ENCODE results near the gene AAR2.
A peak's percentile ranks its signal among the peaks of the same experiment; 100 is the strongest.

Gene AAR2, protein sequence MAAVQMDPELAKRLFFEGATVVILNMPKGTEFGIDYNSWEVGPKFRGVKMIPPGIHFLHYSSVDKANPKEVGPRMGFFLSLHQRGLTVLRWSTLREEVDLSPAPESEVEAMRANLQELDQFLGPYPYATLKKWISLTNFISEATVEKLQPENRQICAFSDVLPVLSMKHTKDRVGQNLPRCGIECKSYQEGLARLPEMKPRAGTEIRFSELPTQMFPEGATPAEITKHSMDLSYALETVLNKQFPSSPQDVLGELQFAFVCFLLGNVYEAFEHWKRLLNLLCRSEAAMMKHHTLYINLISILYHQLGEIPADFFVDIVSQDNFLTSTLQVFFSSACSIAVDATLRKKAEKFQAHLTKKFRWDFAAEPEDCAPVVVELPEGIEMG
- total RNA-seq, result 18.5 to 35.2 (median 29.0) reads per million in 3 donors

DNA sequence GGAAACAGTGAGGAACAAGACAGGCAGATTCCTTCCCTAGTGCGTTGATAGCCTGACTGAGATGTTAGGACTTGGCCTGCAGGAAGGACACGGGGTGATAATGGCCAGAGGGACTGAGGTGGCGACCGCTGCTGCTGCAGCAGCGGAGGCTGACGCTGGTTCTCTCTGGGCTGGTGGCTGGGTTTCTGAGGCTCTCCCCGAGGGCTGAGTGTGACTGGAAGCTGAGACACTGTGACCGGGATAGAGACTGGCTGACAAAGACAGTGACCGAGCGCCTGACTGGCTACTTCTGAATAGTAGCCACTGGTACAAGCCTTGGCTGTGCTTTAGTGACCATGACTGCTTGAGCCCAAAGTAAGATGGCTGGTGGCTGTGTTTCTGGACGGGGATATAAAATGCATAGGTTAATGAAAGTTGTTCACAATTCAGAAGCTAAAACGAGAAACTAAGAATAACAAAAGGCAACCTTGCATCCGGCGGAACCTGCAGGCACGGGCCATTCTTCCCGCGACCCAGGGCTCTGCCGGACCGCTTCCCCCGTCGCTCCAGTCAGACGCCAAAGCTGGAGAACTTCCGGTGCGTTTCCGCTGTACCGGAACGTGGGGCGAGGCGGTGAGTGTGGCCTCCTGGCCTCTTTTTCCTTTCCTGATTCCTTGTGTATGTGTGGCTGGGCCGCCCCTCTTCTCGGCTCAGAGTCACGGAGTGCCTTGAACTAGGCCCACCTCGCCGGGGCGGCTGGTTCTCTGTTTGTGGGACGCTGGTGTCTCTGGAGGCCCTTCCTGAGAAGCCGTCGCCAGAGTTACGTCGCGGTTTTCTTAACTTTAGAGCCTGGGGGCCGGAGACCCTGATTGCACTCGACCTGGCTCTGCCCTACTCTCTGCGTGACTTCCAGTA is at the start of gene AAR2:
Gene AAR2, plus strand, starts transcription at position 587 of the 894 bp plus-strand sequence. CDS start 3,391 bp downstream, outside the sequence.
- DNase-seq, result peak; percentile 42 to 55 (median 50)
- no peaks in the 10 kb centered on the region for H3K9me3 ChIP-seq (ENCODE audit: control insufficient read depth, low read length)

DNA sequence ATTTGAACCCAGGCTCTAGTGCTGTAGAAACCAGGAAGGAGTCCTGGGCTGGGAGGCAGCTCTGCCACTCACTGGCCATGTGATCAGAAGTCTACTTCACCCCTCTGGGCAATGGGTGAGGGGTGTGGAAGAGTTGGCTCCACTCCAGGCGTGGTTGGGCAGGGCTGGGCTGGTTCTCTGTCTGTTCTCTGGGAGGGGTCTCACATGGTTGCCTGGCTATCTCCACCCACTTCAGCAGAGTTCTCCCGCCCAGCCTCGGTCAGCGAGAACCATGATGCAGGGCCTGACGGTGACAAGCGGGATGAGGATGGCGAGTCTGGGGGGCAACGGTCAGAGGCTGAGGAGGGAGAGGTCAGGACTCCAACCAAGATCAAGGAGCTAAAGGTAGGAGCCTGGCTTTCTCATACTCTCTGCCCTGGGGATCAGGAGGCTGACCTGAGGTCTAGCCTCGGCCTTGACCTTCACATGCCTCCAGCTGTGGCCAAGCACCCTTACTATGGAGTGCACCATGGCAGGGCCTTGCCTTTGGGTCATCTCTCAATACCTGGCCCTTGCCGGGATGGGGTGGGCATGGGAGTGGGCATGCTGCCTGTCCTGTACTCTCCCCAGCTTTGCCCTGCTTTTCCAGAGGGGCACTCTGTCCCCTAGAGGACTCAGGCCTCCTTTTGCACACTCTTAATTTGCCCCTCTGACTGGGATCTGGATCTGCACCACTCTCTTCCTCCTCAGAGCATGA is 42.1 kb upstream of the AAR2 start:
- H3K36me3 ChIP-seq (ENCODE audit: control insufficient read depth, insufficient read depth, low read length), result no peaks in the 10 kb centered on the region
- no peaks in the 10 kb centered on the region for H3K27me3 ChIP-seq (replicated peaks; ENCODE audit: control insufficient read depth, insufficient read depth, low read length, poor library complexity, severe bottlenecking)
- H3K4me1 ChIP-seq (ENCODE audit: control insufficient read depth, insufficient read depth, low read length, poor library complexity, severe bottlenecking), result no peaks in the 10 kb centered on the region
- H3K27ac ChIP-seq (ENCODE audit: insufficient read depth, low read length, poor library complexity, severe bottlenecking), result no peak overlapping the region
- no peak for DNase-seq
- H3K9me3 ChIP-seq (ENCODE audit: control insufficient read depth, low read length), result no peaks in the 10 kb centered on the region
- no peak overlapping the region for H3K4me3 ChIP-seq (ENCODE audit: insufficient read depth, low read depth, low read length, poor library complexity, severe bottlenecking)

More for the DNA sequence above, at the start of gene AAR2:
- H3K4me3 ChIP-seq (ENCODE audit: insufficient read depth, low read depth, low read length, poor library complexity, severe bottlenecking), result peak within 1 kb of the TSS; percentile 88
- peak within 1 kb of the TSS; percentile 67 for H3K27ac ChIP-seq (ENCODE audit: insufficient read depth, low read length, poor library complexity, severe bottlenecking)
- H3K36me3 ChIP-seq (ENCODE audit: control insufficient read depth, insufficient read depth, low read length), result peaks cover 15% of the 10 kb centered on the region
- H3K27me3 ChIP-seq (replicated peaks; ENCODE audit: control insufficient read depth, insufficient read depth, low read length, poor library complexity, severe bottlenecking), result no peaks in the 10 kb centered on the region
- peaks cover 6% of the 10 kb centered on the region for H3K4me1 ChIP-seq (ENCODE audit: control insufficient read depth, insufficient read depth, low read length, poor library complexity, severe bottlenecking)

DNA sequence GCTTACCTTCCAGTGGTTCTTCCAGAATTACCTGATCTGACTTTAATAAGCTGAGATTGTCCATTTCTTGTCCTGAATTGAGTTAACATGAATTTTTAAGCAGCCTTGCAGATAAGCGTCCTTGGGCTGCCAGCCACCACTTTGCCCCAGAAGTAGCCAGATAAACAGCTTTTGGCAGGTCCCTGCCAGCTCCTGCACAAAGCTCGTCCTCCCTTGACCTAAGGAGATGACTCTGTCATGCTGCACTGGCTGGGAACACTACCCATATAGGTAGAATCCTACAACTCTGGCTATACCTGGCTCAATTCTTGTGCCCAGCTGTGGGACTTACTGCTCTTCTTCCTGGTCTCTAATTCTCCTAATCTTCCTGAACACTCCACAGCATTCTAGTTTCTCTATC is 39.6 kb upstream of the AAR2 start:
- Histone ChIP-seq H3K4me3 (ENCODE audit: insufficient read depth, low read depth, low read length, poor library complexity, severe bottlenecking) (no peak overlapping the region), H3K27me3 (replicated peaks; ENCODE audit: control insufficient read depth, insufficient read depth, low read length, poor library complexity, severe bottlenecking) (no peaks in the 10 kb centered on the region), H3K4me1 (ENCODE audit: control insufficient read depth, insufficient read depth, low read length, poor library complexity, severe bottlenecking) (no peaks in the 10 kb centered on the region), H3K36me3 (ENCODE audit: control insufficient read depth, insufficient read depth, low read length) (no peaks in the 10 kb centered on the region), H3K27ac (ENCODE audit: insufficient read depth, low read length, poor library complexity, severe bottlenecking) (no peak overlapping the region), H3K9me3 (ENCODE audit: control insufficient read depth, low read length) (no peaks in the 10 kb centered on the region)
- no peak for DNase-seq

DNA sequence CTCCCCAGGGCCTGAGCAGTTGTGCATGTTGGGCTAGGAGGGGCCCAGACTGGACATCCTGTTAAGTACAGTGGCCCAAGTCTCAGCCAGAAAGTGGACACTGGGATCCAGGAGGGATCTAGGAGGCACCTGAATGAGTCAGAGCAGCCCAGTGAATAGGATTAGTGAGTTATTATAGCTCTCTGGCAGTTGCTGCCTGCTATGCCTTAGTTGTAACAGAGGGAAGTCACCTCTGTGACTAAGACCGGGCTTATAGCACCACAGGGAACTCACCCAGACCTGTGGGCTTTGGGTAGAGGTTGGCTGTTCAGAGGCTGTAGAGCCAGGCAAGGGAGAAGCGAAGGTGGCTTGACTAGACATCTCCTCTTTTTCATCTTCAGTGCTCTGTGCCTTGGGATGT is 39.0 kb upstream of the AAR2 start:
- Histone ChIP-seq H3K36me3 (ENCODE audit: control insufficient read depth, insufficient read depth, low read length) (no peaks in the 10 kb centered on the region), H3K27ac (ENCODE audit: insufficient read depth, low read length, poor library complexity, severe bottlenecking) (no peak overlapping the region), H3K9me3 (ENCODE audit: control insufficient read depth, low read length) (no peaks in the 10 kb centered on the region), H3K4me1 (ENCODE audit: control insufficient read depth, insufficient read depth, low read length, poor library complexity, severe bottlenecking) (no peaks in the 10 kb centered on the region), H3K27me3 (replicated peaks; ENCODE audit: control insufficient read depth, insufficient read depth, low read length, poor library complexity, severe bottlenecking) (no peaks in the 10 kb centered on the region), H3K4me3 (ENCODE audit: insufficient read depth, low read depth, low read length, poor library complexity, severe bottlenecking) (no peak overlapping the region)
- no peak for DNase-seq

DNA sequence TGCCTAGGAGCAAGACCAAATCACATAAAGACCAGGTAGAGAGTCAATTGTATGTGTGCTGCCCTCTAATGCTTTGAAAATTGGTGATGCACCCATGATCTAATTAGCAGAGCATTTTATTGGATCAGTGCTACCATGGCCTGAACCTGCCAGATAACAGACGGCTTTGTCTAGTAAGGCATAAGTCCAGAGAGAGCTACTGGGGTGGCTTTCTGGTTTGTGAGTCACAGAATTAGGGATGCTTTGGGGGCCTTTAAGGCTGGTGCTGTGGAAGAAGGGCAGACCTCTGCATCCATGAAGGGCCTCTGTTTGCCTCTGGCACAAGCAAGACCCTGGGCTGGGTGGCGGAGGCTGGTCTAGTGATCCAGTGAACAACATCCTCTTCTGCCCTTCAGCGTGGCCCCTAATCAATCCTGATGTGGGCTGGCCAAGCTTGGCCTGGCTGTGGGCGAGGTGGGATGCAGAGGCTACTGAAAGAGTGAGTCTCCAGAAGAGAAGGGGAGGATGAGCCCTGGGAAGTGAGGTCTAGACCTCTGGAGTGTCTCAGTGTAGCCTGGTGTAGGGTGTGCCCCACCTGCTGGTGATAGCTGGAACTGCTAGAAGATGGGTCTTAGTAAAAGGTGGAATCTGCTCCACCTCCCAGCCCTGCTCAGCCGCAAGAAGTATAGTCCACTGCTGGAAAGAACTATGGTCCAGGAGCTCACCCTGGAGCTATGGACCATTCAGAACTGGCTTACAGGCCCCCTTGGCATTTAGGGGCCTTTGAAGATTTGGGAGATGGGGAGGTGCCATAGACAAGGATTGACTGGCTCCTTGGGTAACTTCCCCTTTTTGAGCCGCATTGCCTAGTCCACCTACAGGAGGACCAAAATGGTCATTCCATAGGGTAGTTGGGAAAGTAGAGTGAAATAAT is 36.7 kb upstream of the AAR2 start:
- H3K4me3 ChIP-seq (ENCODE audit: insufficient read depth, low read depth, low read length, poor library complexity, severe bottlenecking), result no peak overlapping the region
- no peaks in the 10 kb centered on the region for H3K36me3 ChIP-seq (ENCODE audit: control insufficient read depth, insufficient read depth, low read length)
- H3K27me3 ChIP-seq (replicated peaks; ENCODE audit: control insufficient read depth, insufficient read depth, low read length, poor library complexity, severe bottlenecking), result no peaks in the 10 kb centered on the region
- no peaks in the 10 kb centered on the region for H3K9me3 ChIP-seq (ENCODE audit: control insufficient read depth, low read length)
- no peaks in the 10 kb centered on the region for H3K4me1 ChIP-seq (ENCODE audit: control insufficient read depth, insufficient read depth, low read length, poor library complexity, severe bottlenecking)
- no peak overlapping the region for H3K27ac ChIP-seq (ENCODE audit: insufficient read depth, low read length, poor library complexity, severe bottlenecking)
- peak; percentile 26 to 44 (median 29) for DNase-seq

DNA sequence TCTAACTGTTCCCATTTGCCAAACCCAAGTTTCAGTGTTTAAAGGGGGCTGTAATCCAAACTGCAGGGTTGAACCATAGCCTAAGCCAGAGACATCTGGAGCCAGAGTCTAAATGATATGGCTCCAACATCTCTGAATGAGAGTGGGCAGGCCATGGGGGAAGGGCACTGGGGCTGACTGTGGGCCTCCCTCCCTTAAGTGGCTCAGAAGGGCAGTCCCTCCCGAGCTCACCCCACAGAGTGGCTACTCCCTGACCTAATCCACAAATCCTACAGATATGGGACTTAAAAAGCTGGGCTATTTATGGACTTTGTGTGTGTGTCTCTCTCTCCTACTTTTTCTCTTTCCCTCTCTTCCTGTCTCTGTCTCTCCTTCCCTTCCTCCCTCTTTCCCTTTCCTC is 35.8 kb upstream of the AAR2 start:
- H3K27ac ChIP-seq (ENCODE audit: insufficient read depth, low read length, poor library complexity, severe bottlenecking), result no peak overlapping the region
- H3K9me3 ChIP-seq (ENCODE audit: control insufficient read depth, low read length), result no peaks in the 10 kb centered on the region
- no peaks in the 10 kb centered on the region for H3K36me3 ChIP-seq (ENCODE audit: control insufficient read depth, insufficient read depth, low read length)
- DNase-seq, result no peak
- no peaks in the 10 kb centered on the region for H3K4me1 ChIP-seq (ENCODE audit: control insufficient read depth, insufficient read depth, low read length, poor library complexity, severe bottlenecking)
- H3K4me3 ChIP-seq (ENCODE audit: insufficient read depth, low read depth, low read length, poor library complexity, severe bottlenecking), result no peak overlapping the region
- no peaks in the 10 kb centered on the region for H3K27me3 ChIP-seq (replicated peaks; ENCODE audit: control insufficient read depth, insufficient read depth, low read length, poor library complexity, severe bottlenecking)

DNA sequence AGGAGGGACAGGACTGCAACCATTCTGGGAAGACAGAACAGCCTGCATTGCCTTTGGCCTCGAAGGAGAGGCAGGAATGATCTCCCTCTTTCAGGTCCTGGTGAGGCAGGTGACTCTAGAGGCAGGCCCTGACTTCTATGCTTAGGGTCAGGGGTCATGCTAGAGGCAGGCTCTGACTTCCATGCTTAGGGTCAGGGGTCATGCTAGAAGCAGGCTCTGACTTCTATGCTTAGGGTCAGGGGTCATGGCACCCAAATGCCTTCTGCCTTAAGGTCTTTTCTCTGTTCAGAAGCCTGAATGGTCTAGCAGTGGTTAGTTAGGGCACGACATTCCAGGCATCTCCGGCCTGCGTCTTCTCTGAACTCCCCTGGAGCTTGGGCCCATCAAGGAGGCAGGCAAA is 35.1 kb upstream of the AAR2 start:
- no peaks in the 10 kb centered on the region for H3K27me3 ChIP-seq (replicated peaks; ENCODE audit: control insufficient read depth, insufficient read depth, low read length, poor library complexity, severe bottlenecking)
- H3K4me3 ChIP-seq (ENCODE audit: insufficient read depth, low read depth, low read length, poor library complexity, severe bottlenecking), result no peak overlapping the region
- no peaks in the 10 kb centered on the region for H3K36me3 ChIP-seq (ENCODE audit: control insufficient read depth, insufficient read depth, low read length)
- DNase-seq, result no peak
- no peaks in the 10 kb centered on the region for H3K4me1 ChIP-seq (ENCODE audit: control insufficient read depth, insufficient read depth, low read length, poor library complexity, severe bottlenecking)
- no peaks in the 10 kb centered on the region for H3K9me3 ChIP-seq (ENCODE audit: control insufficient read depth, low read length)
- no peak overlapping the region for H3K27ac ChIP-seq (ENCODE audit: insufficient read depth, low read length, poor library complexity, severe bottlenecking)

DNA sequence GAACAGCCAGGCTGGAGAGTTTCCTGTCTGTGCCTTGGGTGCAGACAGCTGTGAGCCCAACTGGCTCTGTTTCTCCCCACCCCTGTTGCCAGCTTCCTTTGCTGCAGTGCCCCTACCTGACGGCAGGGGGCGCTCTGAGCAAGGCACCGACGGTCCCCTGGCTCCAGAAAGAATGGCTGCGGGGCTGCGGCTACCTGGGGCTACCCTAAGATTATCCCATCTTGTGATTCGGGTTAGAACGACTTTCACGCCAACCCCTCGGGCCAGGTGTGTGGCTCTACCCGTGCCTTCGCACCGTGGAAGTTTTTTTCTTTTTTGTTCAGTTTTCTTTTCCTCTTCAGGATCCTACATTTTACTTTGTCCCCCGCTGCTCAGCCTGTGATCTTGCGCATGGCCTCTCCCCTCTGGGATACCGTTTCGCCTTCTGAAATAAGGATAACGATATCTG is 33.4 kb upstream of the AAR2 start:
- DNase-seq, result peak; percentile 50 to 62 (median 51)
- Histone ChIP-seq H3K9me3 (ENCODE audit: control insufficient read depth, low read length) (no peaks in the 10 kb centered on the region), H3K36me3 (ENCODE audit: control insufficient read depth, insufficient read depth, low read length) (no peaks in the 10 kb centered on the region), H3K27me3 (replicated peaks; ENCODE audit: control insufficient read depth, insufficient read depth, low read length, poor library complexity, severe bottlenecking) (no peaks in the 10 kb centered on the region), H3K4me1 (ENCODE audit: control insufficient read depth, insufficient read depth, low read length, poor library complexity, severe bottlenecking) (no peaks in the 10 kb centered on the region), H3K27ac (ENCODE audit: insufficient read depth, low read length, poor library complexity, severe bottlenecking) (no peak overlapping the region), H3K4me3 (ENCODE audit: insufficient read depth, low read depth, low read length, poor library complexity, severe bottlenecking) (no peak overlapping the region)

DNA sequence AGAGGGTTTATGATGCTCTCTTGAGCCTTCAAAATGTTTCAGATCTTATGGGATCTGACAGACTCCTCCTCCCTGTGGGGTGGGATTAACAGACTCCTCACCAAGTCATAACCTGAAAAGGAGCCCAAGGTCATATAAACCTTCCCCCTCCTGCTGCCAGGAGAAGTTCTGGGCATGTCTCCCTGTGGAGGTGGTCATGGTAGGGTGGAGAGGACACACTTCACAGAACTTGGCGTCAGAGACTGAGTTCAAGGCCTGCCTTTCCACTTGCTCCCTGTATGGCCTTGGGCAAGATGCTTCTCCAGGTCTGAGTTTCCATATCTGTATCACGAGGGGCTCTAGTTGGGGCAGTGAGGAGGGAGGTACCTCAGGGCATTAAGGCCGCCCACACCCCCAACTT is 32.4 kb upstream of the AAR2 start:
- Histone ChIP-seq H3K36me3 (ENCODE audit: control insufficient read depth, insufficient read depth, low read length) (no peaks in the 10 kb centered on the region), H3K27me3 (replicated peaks; ENCODE audit: control insufficient read depth, insufficient read depth, low read length, poor library complexity, severe bottlenecking) (no peaks in the 10 kb centered on the region), H3K9me3 (ENCODE audit: control insufficient read depth, low read length) (no peaks in the 10 kb centered on the region), H3K4me3 (ENCODE audit: insufficient read depth, low read depth, low read length, poor library complexity, severe bottlenecking) (no peak overlapping the region), H3K4me1 (ENCODE audit: control insufficient read depth, insufficient read depth, low read length, poor library complexity, severe bottlenecking) (no peaks in the 10 kb centered on the region), H3K27ac (ENCODE audit: insufficient read depth, low read length, poor library complexity, severe bottlenecking) (no peak overlapping the region)
- DNase-seq, result no peak
